ENCODE measurements around the gene SIRPD. TPM values are rescaled to one million over a fixed set of nuclear protein-coding genes. Genes with fewer than 3 reads are reported as not detected.

Gene SIRPD
- total RNA-seq, 2 experiments from 2014 or later: not detected

GRCh38 chr20:1568163-1568490 lies 10.6 kb upstream of the SIRPD start:
- Mint-ChIP-seq H3K36me3 (ENCODE audit: low read depth) (peaks cover 14% of the 10 kb centered on the region), H3K9me3 (peaks cover 4% of the 10 kb centered on the region), H3K4me1 (ENCODE audit: low read depth) (peaks cover 6% of the 10 kb centered on the region), H3K4me3 (no peak overlapping the region), H3K27me3 (ENCODE audit: low read depth) (no peaks in the 10 kb centered on the region), H3K27ac (no peak overlapping the region)
- intact Hi-C loops (cut with micrococcal nuclease): no loop called here
- CTCF ChIA-PET: no interaction called here
- DNase-seq: no peak

- no peak for DNase-seq
- peaks cover 18% of the 10 kb centered on the region for H3K36me3 Mint-ChIP-seq (ENCODE audit: low read depth)
- no peak overlapping the region for H3K27ac Mint-ChIP-seq
- peaks cover 11% of the 10 kb centered on the region for H3K4me1 Mint-ChIP-seq (ENCODE audit: low read depth)
- H3K4me3 Mint-ChIP-seq: no peak overlapping the region
- H3K9me3 Mint-ChIP-seq: peaks cover 7% of the 10 kb centered on the region
- CTCF ChIA-PET: no interaction called here
- intact Hi-C loops (cut with micrococcal nuclease): no loop called here
- H3K27me3 Mint-ChIP-seq (ENCODE audit: low read depth): no peaks in the 10 kb centered on the region
Measured at GRCh38 chr20:1567392-1568162, 10.1 kb upstream of the SIRPD start.

DNA sequence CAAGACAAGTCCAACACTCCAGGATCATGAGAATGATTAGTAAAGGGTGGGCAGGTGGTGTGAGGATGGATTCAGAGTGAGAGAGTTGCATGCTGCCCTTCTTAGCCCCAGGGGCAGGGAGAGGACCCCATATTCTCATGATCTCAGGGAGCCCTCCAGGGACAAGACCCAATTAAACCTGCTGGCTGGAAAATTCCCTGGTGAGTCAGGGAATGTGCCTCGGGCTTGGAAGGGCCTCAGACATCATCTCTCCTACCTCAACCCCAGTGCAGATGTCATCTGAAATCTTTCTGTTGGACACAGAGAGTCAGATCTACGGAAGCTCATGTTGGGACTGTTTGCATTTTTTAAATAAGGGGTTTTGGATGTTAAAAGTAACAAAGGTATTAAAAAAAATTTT lies 9.2 kb upstream of the SIRPD start:
- no peak for DNase-seq
- Mint-ChIP-seq H3K27me3 (ENCODE audit: low read depth) (no peaks in the 10 kb centered on the region), H3K9me3 (peaks cover 8% of the 10 kb centered on the region), H3K4me1 (ENCODE audit: low read depth) (peaks cover 15% of the 10 kb centered on the region), H3K27ac (no peak overlapping the region), H3K36me3 (ENCODE audit: low read depth) (peaks cover 21% of the 10 kb centered on the region), H3K4me3 (no peak overlapping the region)
- intact Hi-C loops (cut with micrococcal nuclease): no loop called here
- CTCF ChIA-PET: interaction anchor here (0.9 kb wide), 1 partner anchor 63 kb away, joined by 3 read pairs; no protein-coding TSS in a partner anchor

DNA sequence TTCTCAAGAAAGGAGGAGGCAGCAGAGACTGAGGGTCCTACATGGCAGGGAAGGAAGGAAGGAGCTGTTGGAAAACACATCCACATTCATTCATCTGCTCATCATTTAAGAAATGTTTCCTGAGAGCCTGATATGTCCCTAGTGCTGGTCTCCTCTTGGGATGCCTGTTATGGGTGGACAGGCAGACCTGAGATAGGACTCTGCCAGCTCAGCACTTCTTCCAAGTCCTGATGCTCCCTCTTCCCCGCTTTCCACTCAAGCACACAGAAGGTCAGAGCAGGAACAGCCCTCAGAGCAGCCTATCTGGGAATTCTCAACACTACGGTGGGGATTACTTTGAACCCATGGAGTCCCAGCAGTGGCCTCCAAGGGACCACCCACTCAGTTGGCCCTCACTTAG lies 8.0 kb upstream of the SIRPD start:
- peaks cover 15% of the 10 kb centered on the region for H3K4me1 Mint-ChIP-seq (ENCODE audit: low read depth)
- intact Hi-C loops (cut with micrococcal nuclease): no loop called here
- no peak overlapping the region for H3K27ac Mint-ChIP-seq
- H3K36me3 Mint-ChIP-seq (ENCODE audit: low read depth): peaks cover 21% of the 10 kb centered on the region
- CTCF ChIA-PET: no interaction called here
- H3K4me3 Mint-ChIP-seq: no peak overlapping the region
- DNase-seq: no peak
- H3K27me3 Mint-ChIP-seq (ENCODE audit: low read depth): no peaks in the 10 kb centered on the region
- H3K9me3 Mint-ChIP-seq: peaks cover 8% of the 10 kb centered on the region

DNA sequence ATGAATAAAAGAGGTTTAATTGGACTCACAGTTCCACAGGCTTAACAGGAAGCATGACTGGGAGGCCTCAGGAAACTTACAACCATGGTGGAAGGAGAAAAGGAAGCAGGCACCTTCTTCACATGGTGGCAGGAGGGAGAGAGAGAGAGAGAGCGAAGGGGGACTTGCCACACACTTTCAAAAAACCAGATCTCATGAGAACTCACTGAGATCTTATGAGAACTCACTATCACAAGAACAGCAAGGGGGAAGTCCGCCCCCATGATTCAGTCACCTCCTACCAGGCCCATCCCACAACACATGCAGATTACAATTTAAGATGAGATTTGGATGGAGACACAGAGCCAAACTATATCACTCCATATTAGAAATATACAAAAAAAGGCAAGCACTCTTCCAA lies 6.1 kb upstream of the SIRPD start:
- Mint-ChIP-seq H3K9me3 (peaks cover 8% of the 10 kb centered on the region), H3K4me1 (ENCODE audit: low read depth) (peaks cover 15% of the 10 kb centered on the region), H3K36me3 (ENCODE audit: low read depth) (peaks cover 21% of the 10 kb centered on the region), H3K4me3 (no peak overlapping the region), H3K27ac (no peak overlapping the region), H3K27me3 (ENCODE audit: low read depth) (no peaks in the 10 kb centered on the region)
- no peak for DNase-seq
- intact Hi-C loops (cut with micrococcal nuclease): loop anchor here (5.0 kb wide), 1 partner anchor 151 kb away; no protein-coding TSS in a partner anchor
- CTCF ChIA-PET: no interaction called here

- intact Hi-C loops (cut with micrococcal nuclease): loop anchor here (5.0 kb wide), 1 partner anchor 150 kb away; no protein-coding TSS in a partner anchor
- H3K9me3 Mint-ChIP-seq: peaks cover 8% of the 10 kb centered on the region
- no peak for DNase-seq
- H3K36me3 Mint-ChIP-seq (ENCODE audit: low read depth): peaks cover 21% of the 10 kb centered on the region
- CTCF ChIA-PET: no interaction called here
- H3K4me3 Mint-ChIP-seq: no peak overlapping the region
- no peak overlapping the region for H3K27ac Mint-ChIP-seq
- no peaks in the 10 kb centered on the region for H3K27me3 Mint-ChIP-seq (ENCODE audit: low read depth)
- H3K4me1 Mint-ChIP-seq (ENCODE audit: low read depth): peaks cover 13% of the 10 kb centered on the region
Measured at GRCh38 chr20:1562622-1563021, 5.1 kb upstream of the SIRPD start.

DNA sequence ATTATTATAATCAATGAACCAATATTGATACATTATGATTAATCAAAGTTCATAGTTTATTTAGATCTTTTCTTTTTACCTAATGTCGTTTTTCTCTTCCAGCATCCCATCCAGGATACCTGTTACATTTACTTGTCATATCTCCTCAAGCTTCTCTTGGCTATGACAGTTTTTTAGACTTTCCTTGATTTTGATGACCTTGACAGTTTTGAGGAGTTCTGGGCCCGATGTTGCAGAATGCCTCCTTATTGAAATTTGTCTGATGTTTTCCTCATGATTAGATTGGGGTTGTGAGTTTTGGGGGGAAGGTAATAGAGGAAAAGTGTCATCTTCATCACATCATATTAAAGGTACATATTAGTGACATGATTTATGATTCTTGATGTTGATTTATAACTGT lies 3.8 kb upstream of the SIRPD start:
- no peak for DNase-seq

GRCh38 chr20:1555952-1556351 lies 1.6 kb downstream of the SIRPD start:
- intact Hi-C loops (cut with micrococcal nuclease): loop anchor here (2.0 kb wide), 1 partner anchor 179 kb away; no protein-coding TSS in a partner anchor
- no peak for DNase-seq
- no peaks in the 10 kb centered on the region for H3K27me3 Mint-ChIP-seq (ENCODE audit: low read depth)
- CTCF ChIA-PET: interaction anchor here (0.8 to 4.0 kb wide), 10 partner anchors 47 to 224 kb away, joined by 3 to 32 read pairs (median 4); no protein-coding TSS in a partner anchor
- no peak overlapping the region for H3K4me3 Mint-ChIP-seq
- H3K36me3 Mint-ChIP-seq (ENCODE audit: low read depth): no peaks in the 10 kb centered on the region
- peaks cover 3% of the 10 kb centered on the region for H3K4me1 Mint-ChIP-seq (ENCODE audit: low read depth)
- peaks cover 8% of the 10 kb centered on the region for H3K9me3 Mint-ChIP-seq
- H3K27ac Mint-ChIP-seq: no peak overlapping the region

More for the DNA sequence above, 3.8 kb upstream of the SIRPD start:
- Mint-ChIP-seq H3K4me3 (no peak overlapping the region), H3K4me1 (ENCODE audit: low read depth) (peaks cover 15% of the 10 kb centered on the region), H3K27me3 (ENCODE audit: low read depth) (no peaks in the 10 kb centered on the region), H3K27ac (no peak overlapping the region), H3K36me3 (ENCODE audit: low read depth) (peaks cover 21% of the 10 kb centered on the region), H3K9me3 (peaks cover 8% of the 10 kb centered on the region)
- CTCF ChIA-PET: interaction anchor here (1.5 kb wide), 1 partner anchor 58 kb away, joined by 4 read pairs; no protein-coding TSS in a partner anchor
- intact Hi-C loops (cut with micrococcal nuclease): loop anchor here (5.0 kb wide), 1 partner anchor 149 kb away; no protein-coding TSS in a partner anchor

- Mint-ChIP-seq H3K27ac (no peak overlapping the region), H3K4me1 (ENCODE audit: low read depth) (peaks cover 16% of the 10 kb centered on the region)
Measured at GRCh38 chr20:1539816-1540419, 17.6 kb downstream of the SIRPD start.

DNA sequence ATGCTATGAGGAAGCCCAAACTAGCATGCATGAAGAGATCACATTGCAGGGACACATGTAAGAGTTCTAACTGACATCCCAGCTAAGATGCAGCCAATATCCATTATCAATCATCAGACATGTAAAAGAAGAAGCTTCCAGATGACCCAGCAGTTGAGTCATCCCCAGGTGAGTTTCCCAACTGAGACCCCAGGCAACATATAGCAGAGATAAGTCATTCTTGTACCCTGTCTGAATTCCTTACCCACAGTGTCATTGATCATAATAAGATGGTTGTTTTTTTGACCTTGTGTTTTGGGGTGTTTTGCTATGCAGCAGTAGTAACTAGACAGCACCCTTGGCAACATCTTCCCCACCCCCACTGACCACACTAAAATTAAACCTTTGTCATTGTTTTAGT lies 18.9 kb downstream of the SIRPD start:
- intact Hi-C loops (cut with micrococcal nuclease): no loop called here
- no peak overlapping the region for H3K27ac Mint-ChIP-seq
- DNase-seq: no peak

More at GRCh38 chr20:1539816-1540419, 17.6 kb downstream of the SIRPD start:
- no peaks in the 10 kb centered on the region for H3K36me3 Mint-ChIP-seq (ENCODE audit: low read depth)
- CTCF ChIA-PET: interaction anchor here (1.1 kb wide), 1 partner anchor 237 kb away, joined by 5 read pairs; no protein-coding TSS in a partner anchor
- no peaks in the 10 kb centered on the region for H3K27me3 Mint-ChIP-seq (ENCODE audit: low read depth)
- intact Hi-C loops (cut with micrococcal nuclease): no loop called here
- no peak for DNase-seq
- H3K4me3 Mint-ChIP-seq: no peak overlapping the region
- peaks cover 15% of the 10 kb centered on the region for H3K9me3 Mint-ChIP-seq

GRCh38 chr20:1537731-1538058 lies 19.8 kb downstream of the SIRPD start:
- no peaks in the 10 kb centered on the region for H3K27me3 Mint-ChIP-seq (ENCODE audit: low read depth)
- H3K9me3 Mint-ChIP-seq: peaks cover 15% of the 10 kb centered on the region
- intact Hi-C loops (cut with micrococcal nuclease): no loop called here
- no peak for DNase-seq
- CTCF ChIA-PET: interaction anchor here (0.9 to 1.7 kb wide), 4 partner anchors 34 to 239 kb away, joined by 3 read pairs; no protein-coding TSS in a partner anchor
- H3K36me3 Mint-ChIP-seq (ENCODE audit: low read depth): no peaks in the 10 kb centered on the region
- no peak overlapping the region for H3K27ac Mint-ChIP-seq
- no peak overlapping the region for H3K4me3 Mint-ChIP-seq
- peaks cover 16% of the 10 kb centered on the region for H3K4me1 Mint-ChIP-seq (ENCODE audit: low read depth)

More for the DNA sequence above, 18.9 kb downstream of the SIRPD start:
- no peaks in the 10 kb centered on the region for H3K36me3 Mint-ChIP-seq (ENCODE audit: low read depth)
- CTCF ChIA-PET: interaction anchor here (1.0 to 1.7 kb wide), 3 partner anchors 35 to 238 kb away, joined by 3 to 4 read pairs (median 3); no protein-coding TSS in a partner anchor
- H3K27me3 Mint-ChIP-seq (ENCODE audit: low read depth): no peaks in the 10 kb centered on the region
- H3K9me3 Mint-ChIP-seq: peaks cover 15% of the 10 kb centered on the region
- no peak overlapping the region for H3K4me3 Mint-ChIP-seq
- H3K4me1 Mint-ChIP-seq (ENCODE audit: low read depth): peaks cover 16% of the 10 kb centered on the region

DNA sequence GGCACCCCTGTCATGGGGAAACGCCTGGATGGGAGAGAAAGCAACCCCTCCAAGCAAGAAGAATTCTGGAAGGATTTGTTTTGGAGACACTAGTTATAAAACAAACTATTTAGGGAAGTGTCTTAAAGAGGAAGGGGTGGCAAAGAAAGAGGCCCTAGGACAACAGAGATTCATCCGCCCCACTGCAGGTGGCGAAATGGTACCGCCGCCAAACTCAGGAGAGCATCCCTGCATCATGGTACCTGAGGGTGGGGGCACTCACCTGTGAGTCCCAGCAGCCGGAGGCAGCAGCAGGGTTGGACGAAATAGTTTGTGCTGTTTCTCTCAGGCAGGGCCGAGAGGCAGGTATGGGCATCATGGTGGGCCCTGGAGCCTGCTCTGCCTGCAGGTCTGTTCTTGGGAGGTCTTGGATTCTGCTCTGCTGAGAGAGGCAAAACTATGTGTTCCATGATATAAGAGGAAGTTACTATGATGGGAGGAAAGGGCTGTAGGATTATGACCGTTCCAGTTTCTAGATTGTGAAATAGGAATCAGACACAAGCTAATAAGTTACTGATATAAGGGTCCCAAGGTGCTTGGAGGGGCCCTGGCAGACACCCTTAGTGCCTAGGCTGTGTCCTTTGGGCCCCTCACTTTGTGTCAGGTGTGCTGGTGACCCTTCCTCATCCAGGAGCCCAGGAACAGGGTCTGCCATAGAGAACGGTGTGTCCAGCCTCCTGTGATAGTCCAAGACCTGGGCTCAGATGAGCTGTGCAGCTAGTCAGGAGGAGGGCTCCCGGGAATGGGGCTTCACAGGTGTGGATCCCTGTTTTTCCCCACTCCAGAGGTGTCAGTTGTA lies 20.4 kb downstream of the SIRPD start:
- H3K4me1 Mint-ChIP-seq (ENCODE audit: low read depth): peaks cover 16% of the 10 kb centered on the region
- H3K9me3 Mint-ChIP-seq: peaks cover 11% of the 10 kb centered on the region
- no peak for DNase-seq
- H3K27me3 Mint-ChIP-seq (ENCODE audit: low read depth): no peaks in the 10 kb centered on the region
- H3K36me3 Mint-ChIP-seq (ENCODE audit: low read depth): no peaks in the 10 kb centered on the region
- intact Hi-C loops (cut with micrococcal nuclease): no loop called here
- no peak overlapping the region for H3K4me3 Mint-ChIP-seq
- CTCF ChIA-PET: interaction anchor here (0.9 to 1.7 kb wide), 3 partner anchors 33 to 200 kb away, joined by 3 read pairs; no protein-coding TSS in a partner anchor
- no peak overlapping the region for H3K27ac Mint-ChIP-seq

All from activated naive CD4-positive, alpha-beta T cell treated with anti-CD3 and anti-CD28 coated beads for 36 hours (primary cell).